ENCODE data around the gene DEFB113. TPM values are rescaled to one million over a fixed set of nuclear protein-coding genes. Genes with fewer than 3 reads are reported as not detected.
"Not testable (repeated sequence)": the region's sequence is repeated elsewhere in the genome, so short reads cannot be mapped to it uniquely, and the experiment has no call there.

The DEFB113 gene, protein sequence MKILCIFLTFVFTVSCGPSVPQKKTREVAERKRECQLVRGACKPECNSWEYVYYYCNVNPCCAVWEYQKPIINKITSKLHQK
- polyA plus RNA-seq (ENCODE audit: insufficient read length in 3 of 3), result not detected

DNA sequence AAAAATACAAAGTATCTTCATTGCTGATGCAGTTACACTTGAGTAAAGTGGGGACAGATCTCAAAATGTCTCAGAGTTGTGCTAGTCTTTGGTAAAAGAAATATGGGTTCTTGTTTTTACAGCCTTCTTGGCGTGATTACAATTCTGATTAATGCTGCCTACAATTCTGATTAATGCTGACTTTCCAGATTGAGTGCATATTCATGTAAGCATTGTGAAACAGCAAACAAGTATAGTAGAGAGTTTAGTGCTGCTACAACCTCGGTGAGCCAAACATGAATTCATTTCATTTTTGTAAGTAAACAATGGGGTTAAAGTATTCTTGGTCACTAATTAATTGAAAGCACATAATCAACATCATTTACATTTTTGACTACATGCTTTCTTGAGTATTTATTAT lies at the start of gene DEFB113:
DEFB113 (minus strand) TSS at position 21 of the 400 bp plus-strand sequence; CDS start at position 21, 0 bp downstream.
- no peak for DNase-seq (ENCODE audit: low read depth in 3 of 3, low spot score in 2 of 3)

DNA sequence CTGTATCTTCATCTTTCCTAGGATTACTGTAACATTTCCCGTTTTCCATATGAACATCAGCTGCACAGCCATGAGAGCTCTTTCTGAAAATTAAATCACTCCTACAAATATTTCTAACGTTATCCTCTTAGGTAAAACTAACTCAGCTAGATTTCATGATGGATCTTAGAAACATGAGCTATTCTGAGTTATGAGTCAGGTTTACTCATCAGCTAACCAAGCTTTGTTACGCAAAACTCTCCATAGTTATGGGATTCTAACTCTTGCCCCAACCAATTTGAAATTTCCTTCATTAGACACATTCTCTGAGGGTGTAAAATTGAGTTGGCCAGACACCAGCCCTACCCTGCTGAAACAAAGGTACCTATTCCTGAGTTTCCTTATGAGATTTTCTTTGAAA lies 38.4 kb upstream of the DEFB113 start:
- no peak for DNase-seq (ENCODE audit: low read depth in 3 of 3, low spot score in 2 of 3)

DNA sequence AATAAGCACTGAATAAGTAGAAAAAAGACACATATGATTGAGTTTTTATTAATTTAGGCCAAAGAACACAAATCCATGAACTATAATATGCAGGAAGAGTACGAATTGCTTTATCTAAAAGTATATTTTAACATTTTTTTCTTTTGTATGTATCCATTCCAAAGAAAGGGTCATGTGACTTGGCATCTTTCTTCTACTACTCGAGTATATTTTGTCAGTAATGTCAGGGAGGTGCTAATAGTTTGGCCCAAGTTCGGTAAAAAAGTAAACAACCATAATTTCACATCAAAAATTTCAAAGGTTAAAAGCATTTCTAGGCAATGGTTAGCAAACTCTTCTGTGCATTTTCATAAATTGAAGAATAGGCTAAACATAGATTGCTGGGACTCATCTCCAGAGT lies 33.7 kb upstream of the DEFB113 start:
- DNase-seq (ENCODE audit: low read depth in 3 of 3, low spot score in 2 of 3), result no peak

DNA sequence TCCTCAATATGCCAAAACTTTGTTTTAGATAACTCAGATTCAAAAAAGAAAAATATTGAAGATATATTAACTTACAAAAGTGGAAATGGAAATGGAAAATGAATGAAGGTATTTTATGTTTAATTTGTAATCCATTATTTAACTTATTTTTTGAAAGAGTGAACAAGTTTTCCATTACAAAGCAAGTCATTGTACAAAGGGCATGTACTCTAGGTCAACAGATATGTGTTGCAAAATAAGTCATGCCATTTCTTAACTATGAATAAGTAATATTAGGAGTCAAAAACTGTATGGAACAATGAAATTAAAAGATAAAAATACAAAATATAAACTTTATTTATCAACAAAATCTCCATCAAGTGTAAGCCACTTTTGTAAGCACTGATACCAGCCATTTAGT lies 25.9 kb upstream of the DEFB113 start:
- DNase-seq (ENCODE audit: low read depth in 3 of 3, low spot score in 2 of 3), result no peak

DNA sequence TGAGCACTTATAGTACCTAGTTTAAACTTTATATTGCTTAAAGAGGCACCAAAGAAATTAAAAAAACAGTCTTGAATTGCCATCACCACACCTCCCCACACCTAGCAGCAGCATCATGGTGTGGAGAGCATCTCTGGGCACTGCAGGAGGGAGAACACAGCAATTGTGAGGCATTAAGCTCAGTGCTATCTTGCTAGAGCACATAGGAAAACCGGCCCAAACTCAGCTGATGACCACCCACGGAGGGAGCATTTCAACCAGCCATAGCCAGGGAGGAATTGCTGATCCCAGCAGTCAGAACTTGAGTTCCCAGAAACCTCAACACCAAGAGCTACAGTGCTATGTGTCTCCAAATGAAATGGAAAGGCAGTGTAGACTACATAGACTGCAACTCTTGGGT lies 19.5 kb upstream of the DEFB113 start:
- DNase-seq (ENCODE audit: low read depth in 3 of 3, low spot score in 2 of 3), result no peak

DNA sequence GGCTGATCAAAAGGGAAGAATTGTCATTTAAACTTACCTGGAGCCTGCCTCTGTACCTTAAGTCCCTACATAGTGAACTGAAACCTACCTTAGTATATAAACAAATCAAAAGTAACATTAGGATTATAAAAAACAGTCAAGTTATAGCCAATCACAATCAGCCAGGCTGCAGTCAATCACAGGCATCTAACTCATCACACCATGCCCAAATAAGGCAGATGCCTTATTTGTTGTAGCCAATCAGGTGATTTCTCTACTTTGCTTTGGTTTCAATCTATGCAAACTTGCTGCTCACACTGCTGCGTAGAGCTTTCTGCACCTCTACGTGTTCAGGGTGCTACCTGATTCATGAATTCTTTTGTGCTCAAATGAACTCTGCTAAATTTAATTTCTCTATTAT lies 18.3 kb upstream of the DEFB113 start:
- DNase-seq (ENCODE audit: low read depth in 3 of 3, low spot score in 2 of 3), result no peak

DNA sequence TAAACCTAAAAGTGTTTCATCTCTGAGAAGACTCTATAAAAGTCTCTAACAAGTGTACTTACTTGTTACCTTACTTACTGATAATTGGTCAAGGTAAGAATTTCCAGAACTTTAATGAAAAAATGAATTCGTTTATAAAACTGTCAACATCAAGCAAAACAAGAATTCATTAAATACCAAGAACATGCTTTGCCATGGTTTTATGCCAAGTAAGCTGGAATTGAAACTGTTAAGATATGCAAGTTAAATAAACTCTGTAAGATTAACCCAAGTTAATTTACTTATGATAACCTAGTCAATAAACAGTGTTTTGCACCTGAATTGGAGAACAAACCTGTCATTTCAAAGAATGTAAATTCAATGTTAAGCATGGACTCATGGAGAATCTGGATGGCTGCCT lies 17.1 kb upstream of the DEFB113 start:
- no peak for DNase-seq (ENCODE audit: low read depth in 3 of 3, low spot score in 2 of 3)

DNA sequence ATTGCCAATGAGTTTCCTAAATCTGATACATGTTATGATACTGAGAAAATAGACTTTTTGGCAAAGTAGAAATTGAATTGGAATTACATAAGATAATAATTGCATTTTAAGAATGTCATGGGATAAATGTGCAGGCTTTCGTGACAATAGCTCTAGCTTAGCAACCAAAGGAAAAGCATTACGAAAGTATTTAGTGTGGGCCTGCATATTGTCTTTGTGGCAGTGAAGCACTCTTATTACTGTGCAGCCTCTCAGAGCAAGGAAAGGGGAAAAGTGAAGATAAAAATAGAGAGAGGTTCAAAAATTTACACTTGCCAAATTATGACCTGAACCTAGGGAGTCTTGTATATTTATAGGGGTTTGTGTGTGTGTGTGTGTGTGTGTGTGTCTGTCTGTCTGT lies 12.6 kb upstream of the DEFB113 start:
- no peak for DNase-seq (ENCODE audit: low read depth in 3 of 3, low spot score in 2 of 3)

DNA sequence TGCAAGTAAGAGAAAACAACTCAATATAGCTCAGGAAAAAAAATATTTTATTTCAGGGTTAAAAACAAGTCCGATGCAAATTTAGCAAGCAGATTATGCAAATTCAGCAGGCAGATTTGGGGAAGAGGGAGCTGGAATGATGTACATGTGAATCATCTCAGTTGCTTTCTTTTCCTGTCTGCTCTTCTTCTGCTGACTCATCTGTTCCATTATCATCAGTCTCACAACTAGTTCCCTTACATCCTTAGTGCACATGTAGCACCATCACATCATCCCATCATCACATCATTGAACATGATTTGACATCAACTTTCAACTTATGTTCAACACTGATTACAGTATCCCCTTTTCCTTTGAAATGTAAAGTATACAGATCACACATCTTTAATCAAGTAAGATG lies 11.5 kb upstream of the DEFB113 start:
- no peak for DNase-seq (ENCODE audit: low read depth in 3 of 3, low spot score in 2 of 3)

DNA sequence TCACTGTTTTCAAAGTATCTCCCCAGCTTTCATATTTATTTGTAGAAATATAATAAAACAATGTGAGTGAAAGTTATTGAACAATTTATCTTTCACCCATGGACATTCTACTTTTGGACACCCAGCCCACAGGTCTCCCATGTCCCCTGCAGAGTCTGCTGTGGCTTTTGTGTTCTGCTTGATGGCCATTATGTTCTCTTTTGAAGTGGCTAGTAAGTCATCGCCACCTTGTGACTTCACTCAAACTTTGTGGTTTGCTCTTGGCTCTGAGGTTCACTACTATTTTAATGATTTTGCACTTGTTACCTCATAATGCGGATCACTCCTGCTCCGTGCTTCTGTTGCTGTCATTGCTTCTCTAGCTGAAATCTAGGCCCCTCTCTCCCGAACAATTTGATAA lies 10.2 kb upstream of the DEFB113 start:
- DNase-seq (ENCODE audit: low read depth in 3 of 3, low spot score in 2 of 3), result no peak

DNA sequence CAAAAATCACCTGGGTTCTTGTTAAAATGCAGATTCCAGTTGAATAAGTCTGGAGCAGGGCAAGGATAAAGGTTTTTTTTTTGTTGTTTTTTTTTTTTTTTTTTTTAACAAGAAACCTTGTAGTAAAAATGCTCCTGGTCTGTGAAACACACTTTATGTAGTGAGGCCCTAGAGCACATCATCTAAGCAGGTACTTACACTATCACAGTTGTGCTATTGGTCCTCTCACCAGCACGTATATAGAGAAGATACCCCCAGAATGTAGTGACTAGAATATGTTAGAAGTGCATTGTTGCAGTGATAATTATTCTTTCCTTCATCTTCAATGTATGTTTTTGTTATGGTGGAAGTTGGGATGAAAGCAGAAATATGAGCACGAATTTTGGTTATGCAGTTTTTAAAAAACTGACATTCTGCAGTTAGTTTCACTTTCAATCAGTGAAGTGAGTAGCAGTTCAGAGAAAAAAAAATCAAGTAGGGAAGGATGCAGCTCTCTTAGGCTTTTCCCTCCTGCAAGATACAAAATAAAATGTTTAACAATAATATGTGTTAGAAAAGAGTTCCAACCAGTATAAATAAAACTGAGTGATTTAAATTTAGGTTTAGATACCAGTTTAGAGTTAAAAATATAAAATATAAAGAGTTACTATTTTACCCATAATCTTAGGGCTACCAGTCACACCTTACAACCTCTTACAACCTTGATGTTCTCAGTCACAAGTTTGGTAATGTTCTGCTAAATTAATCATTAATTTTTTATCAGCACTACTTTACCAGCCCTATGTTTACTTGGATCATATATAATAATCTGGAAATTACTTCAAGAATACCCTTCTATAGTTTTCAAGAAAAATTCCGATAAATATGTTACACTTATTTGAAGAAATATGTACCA lies 9.2 kb upstream of the DEFB113 start:
- no peak for DNase-seq (ENCODE audit: low read depth in 3 of 3, low spot score in 2 of 3)

DNA sequence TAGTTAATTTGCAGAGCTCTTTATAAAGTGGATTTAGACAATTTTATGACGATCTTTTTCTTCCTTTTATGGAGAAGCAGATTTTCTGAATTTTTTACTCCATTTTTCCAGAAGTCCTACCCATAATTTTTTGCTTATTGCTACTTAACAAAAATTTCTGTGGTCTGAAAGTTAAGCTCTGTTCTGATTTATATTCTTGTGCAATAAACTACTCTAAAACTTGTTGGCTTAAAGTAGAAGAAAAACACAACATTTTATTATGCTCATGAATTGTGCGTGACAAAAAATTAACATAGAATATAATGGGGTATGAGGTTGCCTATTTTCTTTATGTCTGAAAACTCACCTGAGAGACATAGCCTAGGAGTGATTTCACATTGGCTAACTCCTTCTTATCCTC lies 2.6 kb downstream of the DEFB113 start:
- no peak for DNase-seq (ENCODE audit: low read depth in 3 of 3, low spot score in 2 of 3)

DNA sequence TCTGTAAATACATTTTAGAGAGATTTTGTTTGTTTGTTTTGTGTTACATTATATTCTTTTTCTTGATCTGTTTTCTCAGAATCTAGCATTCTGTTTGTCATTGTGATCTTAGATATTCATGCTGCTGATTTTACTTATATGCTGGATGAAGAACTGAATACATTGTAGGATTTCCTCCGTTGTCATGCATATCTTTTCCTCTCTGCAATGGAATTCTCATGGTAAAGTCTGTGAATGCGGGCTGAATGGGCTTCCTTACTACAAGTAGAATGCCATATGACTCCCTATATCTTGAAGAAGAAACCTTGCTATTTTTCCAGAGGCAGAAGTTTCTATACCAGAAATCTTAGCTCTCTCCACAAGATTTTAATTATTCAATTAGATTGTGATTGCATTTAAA lies 3.1 kb downstream of the DEFB113 start:
- no peak for DNase-seq (ENCODE audit: low read depth in 3 of 3, low spot score in 2 of 3)

DNA sequence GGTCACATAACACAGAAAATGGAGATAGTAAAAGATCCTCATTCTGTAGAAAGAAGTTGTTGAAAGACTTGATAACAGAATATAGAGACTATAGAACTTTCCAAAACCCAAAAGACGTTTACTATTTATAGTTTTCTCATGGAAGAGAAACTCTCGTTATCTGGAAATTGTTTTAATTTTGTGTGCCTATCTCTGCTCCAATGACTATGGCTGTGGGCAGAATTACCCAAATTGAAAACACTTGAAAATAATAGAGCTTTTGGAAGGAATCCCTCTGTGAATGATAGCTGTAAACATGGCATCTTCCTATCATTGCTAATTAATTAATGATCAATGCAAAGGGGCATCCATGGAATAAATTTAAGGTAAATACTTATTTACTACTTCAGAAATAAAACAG lies 5.4 kb downstream of the DEFB113 start, which contains the start of gene DEFB114:
DEFB114 (minus strand) TSS at position 101 of the 400 bp plus-strand sequence; CDS start at position 42, 59 bp downstream.
- DNase-seq (ENCODE audit: low read depth in 3 of 3, low spot score in 2 of 3), result no peak

DNA sequence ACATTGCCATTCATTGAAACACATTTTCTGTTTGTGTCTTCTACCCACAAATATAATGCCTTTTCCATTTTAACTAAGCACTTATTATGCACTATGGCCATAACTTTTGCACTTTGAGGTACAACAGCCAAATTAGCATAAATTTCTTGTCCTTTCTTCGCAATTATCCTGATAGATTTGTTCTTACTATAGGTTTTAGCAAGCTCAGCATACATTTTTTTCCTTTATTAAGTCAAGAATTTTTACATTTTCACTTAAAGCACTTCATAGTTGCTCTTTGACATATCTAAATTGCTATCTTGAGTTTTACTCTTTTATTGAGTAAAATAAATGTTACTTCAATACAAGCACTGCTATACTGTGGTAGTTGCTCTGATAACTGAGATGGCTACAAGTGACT lies 11.2 kb downstream of the DEFB113 start:
- DNase-seq (ENCODE audit: low read depth in 3 of 3, low spot score in 2 of 3), result no peak

DNA sequence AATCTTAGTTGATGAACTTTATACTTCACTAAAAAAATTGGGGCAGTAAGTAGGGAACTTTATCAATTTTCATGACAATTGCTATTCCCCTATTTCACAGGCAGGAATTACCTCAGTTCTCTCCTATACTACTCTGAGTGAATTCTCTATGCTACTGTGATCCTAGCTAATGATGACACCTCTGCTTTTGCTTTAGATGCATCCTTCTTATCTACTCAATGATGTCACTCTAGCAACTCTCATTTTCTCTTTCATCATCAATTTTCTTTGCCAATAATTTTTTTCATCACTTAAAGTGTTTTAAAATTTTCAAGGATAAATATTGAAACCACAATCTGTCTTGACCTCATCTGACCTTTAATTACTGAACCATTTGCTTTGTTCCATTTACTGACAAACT lies 13.6 kb downstream of the DEFB113 start:
- no peak for DNase-seq (ENCODE audit: low read depth in 3 of 3, low spot score in 2 of 3)

DNA sequence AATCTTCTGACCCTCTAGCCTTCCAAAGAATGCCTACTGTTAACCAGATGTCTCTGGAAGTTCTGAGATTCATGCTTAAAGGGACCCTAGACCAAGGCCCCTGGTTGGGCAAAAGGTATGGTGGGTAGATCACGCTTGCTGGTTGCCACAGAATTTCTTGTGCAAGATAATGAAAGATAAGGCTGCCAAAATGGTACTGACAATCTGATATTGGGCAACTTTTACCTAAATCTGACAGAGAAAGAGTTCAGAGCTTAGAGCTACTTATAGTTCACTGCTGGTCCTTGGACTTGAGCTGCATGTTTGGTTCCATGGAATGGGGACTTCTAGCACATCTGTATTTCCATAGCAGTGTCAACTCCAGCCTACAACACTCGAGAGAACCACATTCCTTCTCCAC lies 17.5 kb downstream of the DEFB113 start:
- DNase-seq (ENCODE audit: low read depth in 3 of 3, low spot score in 2 of 3), result no peak

DNA sequence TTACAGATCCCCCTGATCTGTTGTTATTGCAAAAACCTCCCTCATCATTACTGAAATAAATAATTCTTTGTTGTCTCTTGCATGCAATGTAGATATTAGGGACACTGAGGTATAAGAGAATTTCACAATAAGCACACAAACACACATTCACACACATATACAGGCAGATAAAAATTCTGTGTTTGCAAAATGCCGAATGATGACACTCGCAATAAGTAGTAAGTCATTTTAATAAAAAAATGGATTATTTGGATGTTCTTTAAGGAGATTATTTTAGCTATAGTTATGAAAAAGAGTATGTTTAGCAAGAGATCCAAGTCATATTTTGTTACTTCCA lies 19.0 kb downstream of the DEFB113 start:
- no peak for DNase-seq (ENCODE audit: low read depth in 3 of 3, low spot score in 2 of 3)

DNA sequence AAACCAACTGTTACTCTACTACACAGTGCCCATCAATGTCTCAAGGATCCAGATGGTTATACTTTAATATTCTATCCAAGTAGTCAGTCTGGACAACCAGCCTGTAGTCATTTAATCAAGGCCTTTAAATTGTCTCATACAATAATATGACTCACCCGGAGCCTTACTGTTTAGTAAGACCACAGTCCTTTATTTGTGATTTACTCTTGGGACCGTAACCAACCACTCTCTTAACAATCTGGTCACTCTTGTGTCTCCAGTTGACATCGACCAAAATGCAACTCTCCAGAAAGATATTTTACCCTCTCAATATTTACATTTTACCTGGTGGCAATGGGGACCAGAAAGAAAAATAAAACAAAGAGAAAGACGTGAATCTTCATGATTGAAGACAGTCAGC lies 20.4 kb downstream of the DEFB113 start:
- DNase-seq (ENCODE audit: low read depth in 3 of 3, low spot score in 2 of 3), result no peak

DNA sequence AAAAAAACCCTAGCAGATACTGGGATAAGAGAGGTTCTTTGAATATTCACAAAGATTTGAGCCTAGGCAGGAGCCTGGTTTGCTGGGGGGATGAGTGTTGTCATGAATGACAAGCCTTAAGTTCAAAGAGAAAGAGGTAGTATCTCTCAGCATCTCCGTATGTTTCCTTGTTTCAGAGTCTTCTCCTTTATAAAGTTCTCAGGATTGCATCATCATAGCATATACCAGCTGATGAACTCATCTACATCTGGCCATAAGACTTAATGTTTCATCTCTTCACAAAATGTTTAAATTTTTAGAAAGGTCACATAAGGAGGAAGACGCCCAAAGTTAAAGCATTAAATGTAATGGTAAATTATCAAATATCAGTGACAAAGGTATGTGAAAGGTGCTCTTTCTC lies 22.6 kb downstream of the DEFB113 start:
- no peak for DNase-seq (ENCODE audit: low read depth in 3 of 3, low spot score in 2 of 3)

DNA sequence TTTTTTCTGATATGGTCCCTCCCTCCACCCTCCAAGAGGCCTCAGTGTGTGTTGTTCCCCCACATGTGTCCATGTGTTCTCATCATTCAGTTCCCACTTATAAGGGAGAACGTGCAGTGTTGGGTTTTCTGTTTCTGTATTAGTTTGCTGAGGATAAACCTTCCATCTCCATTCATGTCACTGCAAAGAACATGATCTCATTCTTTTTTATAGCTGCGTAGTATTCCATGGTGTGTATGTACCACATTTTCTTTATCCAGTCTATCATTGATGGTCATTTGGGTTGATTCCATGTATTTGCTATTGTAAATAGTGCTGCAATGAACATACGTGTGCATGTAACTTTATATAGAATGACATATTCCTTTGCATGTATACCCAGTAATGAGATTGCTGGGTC lies 25.4 kb downstream of the DEFB113 start:
- not testable (repeated sequence) for DNase-seq (ENCODE audit: low read depth in 3 of 3, low spot score in 2 of 3)

DNA sequence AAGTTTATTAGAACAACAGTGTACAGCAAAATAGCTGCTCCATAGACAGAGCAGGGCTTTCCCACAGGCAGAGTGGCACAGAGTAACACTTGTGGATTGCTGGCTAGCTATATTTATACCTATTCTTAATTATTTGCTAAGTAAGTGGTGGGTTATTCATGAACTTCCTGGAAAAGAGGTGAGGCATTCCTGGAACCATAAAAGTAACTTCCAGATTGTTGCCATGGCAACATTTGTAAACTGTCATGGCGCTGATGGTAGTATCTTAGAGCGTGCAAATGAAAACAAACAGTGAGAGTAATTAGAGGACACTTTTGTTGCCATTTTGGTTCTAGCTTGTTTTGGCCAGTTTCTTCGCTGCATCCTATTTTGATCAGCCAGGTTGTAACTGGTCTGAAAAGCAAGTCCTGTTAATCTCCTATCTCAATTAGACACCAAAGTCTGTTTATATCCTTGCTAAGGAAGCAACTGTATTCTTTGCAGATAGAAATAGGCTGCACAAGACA lies 29.4 kb downstream of the DEFB113 start:
- DNase-seq (ENCODE audit: low read depth in 3 of 3, low spot score in 2 of 3), result no peak
